ENCODE data around the gene TRAF2. TPM values are rescaled to one million over a fixed set of nuclear protein-coding genes. Genes with fewer than 3 reads are reported as not detected.

The TRAF2 gene
- total and polyA plus RNA-seq, 2 of the 8 experiments (the other 6 are each of a cell fraction or from before 2014, with no cell fraction given) = 26.9 to 50.2 TPM

- no peaks in the 10 kb centered on the region for H3K9me3 ChIP-seq (ENCODE audit: insufficient read depth in 2 of 2, low read depth in 1 of 2, low read length in 1 of 2)
- H3K56ac ChIP-seq (replicated peaks; ENCODE audit: insufficient read length, low read depth, low read length) = no peak overlapping the region
- no peak overlapping the region for H2BK120ac ChIP-seq (replicated peaks; ENCODE audit: low read depth, low read length)
- H2BK5ac ChIP-seq (ENCODE audit: low read depth, low read length) = no peak overlapping the region
- no peak overlapping the region for H3K23ac ChIP-seq (ENCODE audit: insufficient read length)
- H4K20me1 ChIP-seq (replicated peaks in 1 of 2; ENCODE audit: control insufficient read depth in 1 of 2, insufficient read depth in 2 of 2, low read length in 2 of 2) = peaks cover 0 to 2% of the 10 kb centered on the region in 2 experiments
- H3K14ac ChIP-seq (ENCODE audit: insufficient read length) = no peak overlapping the region
- WGBS, 2 experiments (ENCODE audit: extremely low coverage in 1 of 2, insufficient coverage in 1 of 2, insufficient read length in 1 of 2, insufficient replicate concordance in 2 of 2, low coverage in 1 of 2, low lambda C conversion rate in 2 of 2, missing lambda C conversion rate in 1 of 2) = 95% methylated on average over 8 of the region's 11 CpGs; no CpG with 5 or more reads in 1 of the 2 experiments
- no peaks in the 10 kb centered on the region for H3K36me3 ChIP-seq (ENCODE audit: control insufficient read depth in 2 of 4, insufficient read depth in 4 of 4, low read length in 3 of 4)
- no peak overlapping the region for H2BK15ac ChIP-seq (ENCODE audit: low read length)
- no peak overlapping the region for H2AK5ac ChIP-seq (ENCODE audit: low read depth, low read length)
- H3K79me2 ChIP-seq (ENCODE audit: control insufficient read depth in 1 of 2, insufficient read depth in 2 of 2, low read length in 2 of 2) = no peaks in the 10 kb centered on the region
- no peak overlapping the region for H3K4me3 ChIP-seq (ENCODE audit: extremely low read depth in 1 of 4, insufficient read depth in 2 of 4, low read depth in 3 of 4, low read length in 4 of 4)
- no peak for FAIRE-seq
- H3K18ac ChIP-seq (ENCODE audit: extremely low read depth, low read length) = no peak overlapping the region
- no peak overlapping the region for H2BK20ac ChIP-seq (ENCODE audit: low read length)
- ChIA-PET CTCF (ENCODE audit: partially characterized antibody) (interaction anchor here (1.3 to 9.4 kb wide), 4 partner anchors 12 to 63 kb away, joined by 5 to 38 read pairs (median 22); no protein-coding TSS in a partner anchor), POLR2A (ENCODE audit: partially characterized antibody) (no interaction called here)
- H3K4me1 ChIP-seq (replicated peaks in 1 of 4; ENCODE audit: control insufficient read depth in 3 of 4, insufficient read depth in 4 of 4, low read length in 3 of 4) = peaks cover 0 to 4% (median 1%) of the 10 kb centered on the region in 4 experiments; a peak in 4 of 7 replicates
- H3K79me1 ChIP-seq (ENCODE audit: low read depth, low read length) = no peaks in the 10 kb centered on the region
- H3K27ac ChIP-seq (ENCODE audit: low read depth, low read length) = no peak overlapping the region
- no peak overlapping the region for H3K9ac ChIP-seq (replicated peaks in 1 of 4; ENCODE audit: extremely low read depth in 1 of 4, low read depth in 3 of 4, low read length in 3 of 4)
- TF ChIP-seq SIRT6 (IDR thresholded peaks at IDR 0.05; ENCODE audit: low read length) = no peak
- no peak for TF ChIP-seq PHF8 (conservative IDR thresholded peaks at IDR 0.05; ENCODE audit: low read depth, low read length)
- TF ChIP-seq KDM1A (IDR thresholded peaks at IDR 0.05; ENCODE audit: borderline replicate concordance, low read length) = no peak
- TF ChIP-seq EP300 (IDR thresholded peaks at IDR 0.05; ENCODE audit: borderline replicate concordance in 1 of 2, low read depth in 2 of 2, low read length in 2 of 2) = no peak
- no peak for TF ChIP-seq EGR1 (IDR thresholded peaks at IDR 0.05; ENCODE audit: borderline replicate concordance, low read depth, low read length)
- no peak for TF ChIP-seq SIN3A (conservative IDR thresholded peaks at IDR 0.05 in 1 of 2, IDR thresholded peaks at IDR 0.05 in 1 of 2; ENCODE audit: low read depth in 1 of 2, low read length in 2 of 2)
- no peak for TF ChIP-seq CEBPB (IDR thresholded peaks at IDR 0.05; ENCODE audit: low read depth, low read length)
- TF ChIP-seq SP1 (IDR thresholded peaks at IDR 0.05; ENCODE audit: low read depth, low read length) = no peak
- no peak for TF ChIP-seq TAF1 (IDR thresholded peaks at IDR 0.05; ENCODE audit: low read depth, low read length)
- TF ChIP-seq TBP (IDR thresholded peaks at IDR 0.05; ENCODE audit: low read depth, low read length) = no peak
- TF ChIP-seq SIX5 (IDR thresholded peaks at IDR 0.05; ENCODE audit: low read depth, low read length) = no peak
- TF ChIP-seq GABPA (IDR thresholded peaks at IDR 0.05; ENCODE audit: borderline replicate concordance, insufficient read depth, low read length) = no peak
- no peak overlapping the region for H3K4ac ChIP-seq (replicated peaks; ENCODE audit: insufficient read length, low read depth, low read length)
- H2BK12ac ChIP-seq (ENCODE audit: low read depth, low read length) = no peak overlapping the region
- no peak overlapping the region for H3K4me2 ChIP-seq (ENCODE audit: insufficient read depth in 1 of 2, low read depth in 2 of 2, low read length in 2 of 2)
- H2AFZ ChIP-seq (ENCODE audit: low read length) = no peak overlapping the region
- DNase-seq (ENCODE audit: low read depth in 1 of 2, low spot score in 2 of 2) = no peak
- H3K27me3 ChIP-seq (replicated peaks in 1 of 4; ENCODE audit: control insufficient read depth in 3 of 4, extremely low read depth in 1 of 4, insufficient read depth in 3 of 4, low read length in 3 of 4) = peaks cover 0 to 5% (median 2%) of the 10 kb centered on the region in 4 experiments; a peak in 2 of 7 replicates
- H4K5ac ChIP-seq (ENCODE audit: insufficient read length, low read depth, low read length) = no peak overlapping the region
- H3K23me2 ChIP-seq (ENCODE audit: low read depth, low read length) = peaks cover under 1% of the 10 kb centered on the region; the same call in 1 of the 2 replicates
- no peak overlapping the region for H4K8ac ChIP-seq (ENCODE audit: extremely low read depth, insufficient read depth, low read length)
- H4K91ac ChIP-seq (replicated peaks; ENCODE audit: insufficient read length, low read length) = no peak overlapping the region
Measured at GRCh38 chr9:136972335-136972734, 86.0 kb downstream of the TRAF2 start.

All from H1 (cell line).